Esophagus squamous epithelium (tissue), 4 donors: ENCODE measurements around the gene TLK1.

Experiments used
- POLR2A ChIP-seq, 4 donors: fragments of 450-650 bp; IDR thresholded peaks; one replicate each; pipeline ENCODE4 v1.6.1; 2017; ENCODE audit warnings: antibody characterized with exemption in 4 of 4, mild to moderate bottlenecking in 4 of 4, moderate library complexity in 3 of 4
- TF ChIP-seq, protein P1 (sequence below), 6 experiments: fragments of 450-650 bp in 4 of 6; fragments of 200-600 bp in 2 of 6; sonication (generic) in 2 of 6; IDR thresholded peaks; one replicate each; pipeline ENCODE4 v1.5.1; 2016 to 2019; ENCODE audit warnings: antibody characterized with exemption in 6 of 6, mild to moderate bottlenecking in 4 of 6, moderate library complexity in 4 of 6

DNA sequence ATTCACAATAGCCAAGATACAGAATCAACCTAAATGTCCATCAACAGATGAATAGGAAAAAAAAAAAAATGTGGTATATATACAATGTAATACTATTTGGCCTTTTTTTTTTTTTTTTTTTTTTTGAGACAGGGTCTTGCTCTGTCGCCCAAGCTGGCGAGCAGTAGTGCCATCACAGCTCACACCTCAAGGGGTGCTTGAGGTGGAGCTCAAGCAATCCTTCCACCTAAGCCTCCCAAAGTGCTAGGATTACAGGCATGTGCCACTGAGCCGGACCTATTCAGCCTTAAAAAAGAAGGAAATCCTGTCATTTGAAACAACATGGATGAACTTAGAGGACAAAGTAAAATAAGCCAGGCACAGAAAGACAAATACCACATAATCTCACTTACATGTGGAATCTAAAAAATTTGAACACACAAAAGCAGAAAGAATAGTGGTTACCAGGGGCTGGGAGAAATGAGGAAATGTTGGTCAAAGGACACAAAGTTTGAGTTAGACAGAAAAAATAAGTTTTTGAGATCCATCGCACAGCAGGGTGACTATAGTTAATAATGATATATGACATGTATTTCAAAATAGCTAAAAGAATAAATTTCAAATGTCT is 26.0 kb downstream of the TLK1 start:
- TF ChIP-seq, protein P1, sequence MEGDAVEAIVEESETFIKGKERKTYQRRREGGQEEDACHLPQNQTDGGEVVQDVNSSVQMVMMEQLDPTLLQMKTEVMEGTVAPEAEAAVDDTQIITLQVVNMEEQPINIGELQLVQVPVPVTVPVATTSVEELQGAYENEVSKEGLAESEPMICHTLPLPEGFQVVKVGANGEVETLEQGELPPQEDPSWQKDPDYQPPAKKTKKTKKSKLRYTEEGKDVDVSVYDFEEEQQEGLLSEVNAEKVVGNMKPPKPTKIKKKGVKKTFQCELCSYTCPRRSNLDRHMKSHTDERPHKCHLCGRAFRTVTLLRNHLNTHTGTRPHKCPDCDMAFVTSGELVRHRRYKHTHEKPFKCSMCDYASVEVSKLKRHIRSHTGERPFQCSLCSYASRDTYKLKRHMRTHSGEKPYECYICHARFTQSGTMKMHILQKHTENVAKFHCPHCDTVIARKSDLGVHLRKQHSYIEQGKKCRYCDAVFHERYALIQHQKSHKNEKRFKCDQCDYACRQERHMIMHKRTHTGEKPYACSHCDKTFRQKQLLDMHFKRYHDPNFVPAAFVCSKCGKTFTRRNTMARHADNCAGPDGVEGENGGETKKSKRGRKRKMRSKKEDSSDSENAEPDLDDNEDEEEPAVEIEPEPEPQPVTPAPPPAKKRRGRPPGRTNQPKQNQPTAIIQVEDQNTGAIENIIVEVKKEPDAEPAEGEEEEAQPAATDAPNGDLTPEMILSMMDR (IDR thresholded peaks at IDR 0.05) = no peak
- TF ChIP-seq POLR2A (IDR thresholded peaks at IDR 0.05) = no peak
